NCI-H1694 (cell line): ENCODE data around the gene FTCDNL1.

Source experiments
- DNase-seq: peaks from one replicate; lab custom pipeline; 2025; lab: John Stamatoyannopoulos, UW

The FTCDNL1 gene

GRCh38 chr2:199842631-199843395 lies 8.2 kb downstream of the FTCDNL1 start:
- no peak for DNase-seq

GRCh38 chr2:199841409-199841808 lies 9.6 kb downstream of the FTCDNL1 start:
- no peak for DNase-seq

- no peak for DNase-seq
These were observed 12.6 kb downstream of the FTCDNL1 start for GRCh38 chr2:199838399-199838798.

- DNase-seq: no peak
These were observed 14.0 kb downstream of the FTCDNL1 start for GRCh38 chr2:199836943-199837342.

- no peak for DNase-seq
These were observed 17.5 kb downstream of the FTCDNL1 start for GRCh38 chr2:199833525-199833924.

- DNase-seq: no peak
These were observed 20.5 kb downstream of the FTCDNL1 start for GRCh38 chr2:199830531-199830930.

- no peak for DNase-seq
These were observed 21.4 kb downstream of the FTCDNL1 start for GRCh38 chr2:199829628-199830027.

- no peak for DNase-seq
These were observed 31.2 kb downstream of the FTCDNL1 start for GRCh38 chr2:199819746-199820145.

- DNase-seq: no peak
These were observed 32.2 kb downstream of the FTCDNL1 start for GRCh38 chr2:199818754-199819153.

- DNase-seq: no peak
These were observed 33.0 kb downstream of the FTCDNL1 start for GRCh38 chr2:199818026-199818425.

GRCh38 chr2:199814817-199815211 lies 36.2 kb downstream of the FTCDNL1 start:
- DNase-seq: no peak

GRCh38 chr2:199814101-199814816 lies 36.7 kb downstream of the FTCDNL1 start:
- no peak for DNase-seq

- DNase-seq: no peak
These were observed 38.5 kb downstream of the FTCDNL1 start for GRCh38 chr2:199812493-199812892.

- DNase-seq: no peak
These were observed 39.6 kb downstream of the FTCDNL1 start for GRCh38 chr2:199811346-199811745.

GRCh38 chr2:199810422-199811171 lies 40.4 kb downstream of the FTCDNL1 start:
- no peak for DNase-seq

- DNase-seq: no peak
These were observed 43.0 kb downstream of the FTCDNL1 start for GRCh38 chr2:199807966-199808365.

- no peak for DNase-seq
These were observed 44.8 kb downstream of the FTCDNL1 start for GRCh38 chr2:199806179-199806578.

- no peak for DNase-seq
These were observed 46.2 kb downstream of the FTCDNL1 start for GRCh38 chr2:199804831-199805230.

- no peak for DNase-seq
These were observed 52.0 kb downstream of the FTCDNL1 start for GRCh38 chr2:199798831-199799580.

GRCh38 chr2:199797431-199798403 lies 53.3 kb downstream of the FTCDNL1 start:
- DNase-seq: no peak

GRCh38 chr2:199792381-199792780 lies 58.6 kb downstream of the FTCDNL1 start:
- DNase-seq: no peak
